Liver (tissue), 9 donors: ENCODE measurements around the gene CDKN2C. TPM values are rescaled to one million over a fixed set of nuclear protein-coding genes. Genes with fewer than 3 reads are reported as not detected.
"Not testable (repeated sequence)": the region's sequence is repeated elsewhere in the genome, so short reads cannot be mapped to it uniquely, and the experiment has no call there.

Experiments
- DNase-seq: peaks from one replicate; pipeline ENCODE4 v3.0.0-alpha.2; 2017; ENCODE audit warnings: low spot score
- H3K27ac ChIP-seq, 2 donors: one replicate each; pipeline ENCODE4 v1.7.0; 2013; ENCODE audit warnings: inconsistent platforms in 2 of 2, low read length in 2 of 2, control low read depth in 1 of 2, low read depth in 1 of 2, mild to moderate bottlenecking in 1 of 2
- H3K27me3 ChIP-seq, 4 donors: one replicate each; pipeline versions ENCODE4 v1.6.1 to v1.7.0; 2013; ENCODE audit warnings: low read length in 3 of 4, inconsistent platforms in 1 of 4, mild to moderate bottlenecking in 1 of 4, moderate library complexity in 1 of 4; ENCODE audit not compliant: control insufficient read depth in 4 of 4, insufficient read depth in 4 of 4
- H3K36me3 ChIP-seq, 4 donors: one replicate each; pipeline versions ENCODE4 v1.6.1 to v1.7.0; 2013; ENCODE audit warnings: low read length in 3 of 4, mild to moderate bottlenecking in 3 of 4, low read depth in 1 of 4, moderate library complexity in 1 of 4; ENCODE audit not compliant: control insufficient read depth in 4 of 4, insufficient read depth in 3 of 4
- H3K4me1 ChIP-seq, 4 donors: one replicate each; pipeline versions ENCODE4 v1.6.1 to v1.7.0; 2013; ENCODE audit warnings: low read length in 3 of 4, mild to moderate bottlenecking in 3 of 4, moderate library complexity in 1 of 4; ENCODE audit not compliant: control insufficient read depth in 4 of 4, insufficient read depth in 4 of 4
- H3K4me3 ChIP-seq, 3 donors: one replicate each; pipeline versions ENCODE4 v1.6.1 to v1.7.0; 2013; ENCODE audit warnings: low read length in 3 of 3, control low read depth in 1 of 3, low read depth in 1 of 3, mild to moderate bottlenecking in 1 of 3
- H3K9ac ChIP-seq, 2 donors: one replicate each; pipeline ENCODE4 v1.7.0; 2013; ENCODE audit warnings: low read length in 2 of 2, mild to moderate bottlenecking in 2 of 2, moderate library complexity in 2 of 2, control low read depth in 1 of 2, low read depth in 1 of 2
- H3K9me3 ChIP-seq, 4 donors: one replicate each; pipeline versions ENCODE4 v1.6.1 to v1.7.0; 2013; ENCODE audit warnings: low read length in 3 of 4; ENCODE audit not compliant: control insufficient read depth in 4 of 4
- ATF3 ChIP-seq: IDR thresholded peaks from 2 replicates; pipeline ENCODE4 v1.6.1; 2016; ENCODE audit warnings: antibody characterized with exemption
- CTCF ChIP-seq: fragments of 150-350 bp; IDR thresholded peaks from 2 replicates; pipeline ENCODE4 v1.5.1; 2017; ENCODE audit warnings: improper control_type of control experiment, low read depth, low read length; ENCODE audit not compliant: missing input control
- EGR1 ChIP-seq, 2 donors: IDR thresholded peaks; 2 replicates each; pipeline ENCODE4 v1.6.1; 2016 to 2018; ENCODE audit warnings: antibody characterized with exemption in 2 of 2, low read depth in 2 of 2
- FOXA1 ChIP-seq: IDR thresholded peaks from 2 replicates; pipeline ENCODE4 v1.6.1; 2016; ENCODE audit warnings: antibody characterized with exemption
- FOXA2 ChIP-seq: IDR thresholded peaks from 2 replicates; pipeline ENCODE4 v1.6.1; 2016; ENCODE audit warnings: antibody characterized with exemption
- GABPA ChIP-seq, 2 donors: IDR thresholded peaks in 1 of 2; conservative IDR thresholded peaks in 1 of 2; 2 replicates each; pipeline ENCODE4 v1.6.1; 2016; ENCODE audit warnings: antibody characterized with exemption in 2 of 2, mild to moderate bottlenecking in 1 of 2, moderate library complexity in 1 of 2
- HNF4A ChIP-seq, 2 donors: conservative IDR thresholded peaks; 2 replicates each; pipeline ENCODE4 v1.6.1; 2016; ENCODE audit warnings: antibody characterized with exemption in 2 of 2, mild to moderate bottlenecking in 2 of 2
- HNF4G ChIP-seq: IDR thresholded peaks from 2 replicates; pipeline ENCODE4 v1.6.1; 2016; ENCODE audit warnings: antibody characterized with exemption
- JUND ChIP-seq, 2 donors: IDR thresholded peaks; 2 replicates each; pipeline ENCODE4 v1.6.1; 2016; ENCODE audit warnings: antibody characterized with exemption in 2 of 2
- MAX ChIP-seq: IDR thresholded peaks from 2 replicates; pipeline ENCODE4 v1.6.1; 2016; ENCODE audit warnings: antibody characterized with exemption
- NR2F2 ChIP-seq: IDR thresholded peaks from 2 replicates; pipeline ENCODE4 v1.6.1; 2016; ENCODE audit warnings: antibody characterized with exemption
- RAD21 ChIP-seq, 2 donors: IDR thresholded peaks; 2 replicates each; pipeline ENCODE4 v1.6.1; 2016; ENCODE audit warnings: antibody characterized with exemption in 2 of 2, mild to moderate bottlenecking in 2 of 2
- REST ChIP-seq: IDR thresholded peaks from 2 replicates; pipeline ENCODE4 v1.6.1; 2016; ENCODE audit warnings: antibody characterized with exemption, mild to moderate bottlenecking
- RXRA ChIP-seq, 2 donors: IDR thresholded peaks; 2 replicates each; pipeline ENCODE4 v1.6.1; 2017 to 2018; ENCODE audit warnings: antibody characterized with exemption in 2 of 2, mild to moderate bottlenecking in 1 of 2
- SP1 ChIP-seq: IDR thresholded peaks from 2 replicates; pipeline ENCODE4 v1.6.1; 2018; ENCODE audit warnings: antibody characterized with exemption, mild to moderate bottlenecking
- TAF1 ChIP-seq: conservative IDR thresholded peaks from 2 replicates; pipeline ENCODE4 v1.6.1; 2016; ENCODE audit warnings: antibody characterized with exemption, mild to moderate bottlenecking
- YY1 ChIP-seq: IDR thresholded peaks from 2 replicates; pipeline ENCODE4 v1.6.1; 2016; ENCODE audit warnings: antibody characterized with exemption, mild to moderate bottlenecking
- ZBTB33 ChIP-seq: IDR thresholded peaks from 2 replicates; pipeline ENCODE4 v1.6.1; 2016; ENCODE audit warnings: antibody characterized with exemption
- WGBS: extraction: QIAGEN DNeasy Blood & Tissue Kit; methylation state at CpG from one replicate; pipeline ENCODE4 v1.1.7; 2013; 5-methylcytosine and 5-hydroxymethylcytosine counted together
- polyA plus RNA-seq, 2 donors: library from polyadenylated mRNA; stranded (reverse) in 1 of 2; unstranded in 1 of 2; fragments of 200-250 nt in 1 of 2; fragments of >200 nt in 1 of 2; fragmentation: Nextera tagmentation in 1 of 2; extraction: Ambion mirVana in 1 of 2; gene quantifications; one replicate each; pipeline versions ENCODE4 v1.2.1 to v1.2.3, GENCODE V29; 2013 to 2015
- total RNA-seq, 2 donors: library from RNA; depleted of rRNA; stranded (reverse); fragments of >200 nt; gene quantifications; one replicate each; pipeline ENCODE4 v1.2.3, GENCODE V29; 2014
- donor health status: healthy.
- donor health status: healthy.
- donor health status: healthy.
- donor health status: healthy.
- donor health status: healthy.

Gene CDKN2C
- total and polyA plus RNA-seq, 4 donors: 1.9 to 27.4 (median 4.2) TPM

GRCh38 chr1:50999375-50999774, 29.3 kb downstream of the CDKN2C start:
- not testable (repeated sequence) for H3K9me3 ChIP-seq, H3K4me1 ChIP-seq, H3K27ac ChIP-seq, H3K36me3 ChIP-seq, H3K9ac ChIP-seq, DNase-seq, H3K27me3 ChIP-seq, H3K4me3 ChIP-seq
- 85% methylated on average over 1 of the region's 1 CpG for WGBS

- no peak for DNase-seq
- 94% methylated on average over 1 of the region's 1 CpG for WGBS
- Histone ChIP-seq H3K4me3 (no peak overlapping the region), H3K4me1 (no peaks in the 10 kb centered on the region), H3K9me3 (no peaks in the 10 kb centered on the region), H3K36me3 (no peaks in the 10 kb centered on the region), H3K9ac (no peak overlapping the region), H3K27me3 (no peaks in the 10 kb centered on the region), H3K27ac (no peak overlapping the region)
- no peak for TF ChIP-seq FOXA1
- TF ChIP-seq HNF4A (conservative IDR thresholded peaks at IDR 0.05): no peak
- TF ChIP-seq RXRA (IDR thresholded peaks at IDR 0.05): no peak
- TF ChIP-seq YY1: no peak
- TF ChIP-seq HNF4G: no peak
- no peak for TF ChIP-seq EGR1 (IDR thresholded peaks at IDR 0.05; ENCODE audit: low read depth in 2 of 2)
- no peak for TF ChIP-seq ATF3
- TF ChIP-seq REST: no peak
- TF ChIP-seq NR2F2: no peak
- no peak for TF ChIP-seq JUND (IDR thresholded peaks at IDR 0.05)
- no peak for TF ChIP-seq RAD21 (IDR thresholded peaks at IDR 0.05)
- TF ChIP-seq GABPA (IDR thresholded peaks at IDR 0.05 in 1 of 2, conservative IDR thresholded peaks at IDR 0.05 in 1 of 2): no peak
- TF ChIP-seq SP1: no peak
- no peak for TF ChIP-seq TAF1
- no peak for TF ChIP-seq MAX
- no peak for TF ChIP-seq ZBTB33
- no peak for TF ChIP-seq FOXA2
- no peak for TF ChIP-seq CTCF
Observed at GRCh38 chr1:51000160-51000559, 30.1 kb downstream of the CDKN2C start.
